ENCODE results near the gene SHE. TPM values are rescaled to one million over a fixed set of nuclear protein-coding genes. Genes with fewer than 3 reads are reported as not detected.
A peak's percentile ranks its signal among the peaks of the same experiment; 100 is the strongest.

The SHE gene
- total RNA-seq, 2 experiments from 2014 or later: 0.07 TPM; not detected in 1

GRCh38 chr1:154441241-154441888 is 60.8 kb downstream of the SHE start:
- H3K9me3 Mint-ChIP-seq: no peaks in the 10 kb centered on the region
- peak overlapping the region; percentile 11 for H3K4me3 Mint-ChIP-seq
- ChIA-PET POLR2A (interaction anchor here (1.2 to 1.5 kb wide), 2 partner anchors 21 to 22 kb away, joined by 3 to 5 read pairs; no protein-coding TSS in a partner anchor), CTCF (interaction anchor here (0.8 kb wide), 1 partner anchor 36 kb away, joined by 3 read pairs; no protein-coding TSS in a partner anchor)
- H3K27ac Mint-ChIP-seq: peak overlapping the region; percentile 61
- peaks cover 71% of the 10 kb centered on the region for H3K4me1 Mint-ChIP-seq (ENCODE audit: low read depth)
- no peaks in the 10 kb centered on the region for H3K27me3 Mint-ChIP-seq
- intact Hi-C loops (cut with micrococcal nuclease): no loop called here
- H3K36me3 Mint-ChIP-seq: peaks cover 42% of the 10 kb centered on the region
- no peak for DNase-seq

GRCh38 chr1:154440036-154440804 is 62.0 kb downstream of the SHE start:
- Mint-ChIP-seq H3K36me3 (peaks cover 43% of the 10 kb centered on the region), H3K4me3 (no peak overlapping the region), H3K27me3 (no peaks in the 10 kb centered on the region), H3K9me3 (no peaks in the 10 kb centered on the region), H3K4me1 (ENCODE audit: low read depth) (peaks cover 61% of the 10 kb centered on the region), H3K27ac (peak overlapping the region; percentile 81)
- intact Hi-C loops (cut with micrococcal nuclease): no loop called here
- ChIA-PET CTCF (interaction anchor here (0.6 to 2.7 kb wide), 8 partner anchors 21 to 115 kb away, joined by 3 to 16 read pairs (median 7); no protein-coding TSS in a partner anchor), POLR2A (interaction anchor here (1.0 to 1.7 kb wide), 9 partner anchors 10 to 114 kb away, joined by 3 to 15 read pairs (median 5); no protein-coding TSS in a partner anchor)
- DNase-seq: no peak

- intact Hi-C loops (cut with micrococcal nuclease): loop anchor here (10.0 kb wide), 1 partner anchor 472 kb away; the partner anchor contains the start of genes CREB3L4 and SLC39A1
- H3K27me3 Mint-ChIP-seq: no peaks in the 10 kb centered on the region
- H3K27ac Mint-ChIP-seq: no peak overlapping the region
- ChIA-PET CTCF (interaction anchor here (1.6 kb wide), 1 partner anchor 29 kb away, joined by 5 read pairs; no protein-coding TSS in a partner anchor), POLR2A (no interaction called here)
- no peak for DNase-seq
- H3K9me3 Mint-ChIP-seq: no peaks in the 10 kb centered on the region
- peaks cover 42% of the 10 kb centered on the region for H3K36me3 Mint-ChIP-seq
- H3K4me1 Mint-ChIP-seq (ENCODE audit: low read depth): peaks cover 53% of the 10 kb centered on the region
- H3K4me3 Mint-ChIP-seq: no peak overlapping the region
These were observed 65.8 kb downstream of the SHE start for GRCh38 chr1:154436433-154436832.

- POLR2A ChIA-PET: interaction anchor here (1.6 kb wide), 1 partner anchor 50 kb away, joined by 3 read pairs; no protein-coding TSS in a partner anchor
- H3K9me3 Mint-ChIP-seq: no peaks in the 10 kb centered on the region
- intact Hi-C loops (cut with micrococcal nuclease): loop anchor here (10.0 kb wide), 1 partner anchor 471 kb away; the partner anchor contains the start of genes CREB3L4 and SLC39A1
- peaks cover 52% of the 10 kb centered on the region for H3K4me1 Mint-ChIP-seq (ENCODE audit: low read depth)
- H3K36me3 Mint-ChIP-seq: peaks cover 39% of the 10 kb centered on the region
- no peak overlapping the region for H3K4me3 Mint-ChIP-seq
- no peak for DNase-seq
- H3K27ac Mint-ChIP-seq: no peak overlapping the region
- H3K27me3 Mint-ChIP-seq: no peaks in the 10 kb centered on the region
- CTCF ChIA-PET: interaction anchor here (1.0 to 1.6 kb wide), 3 partner anchors 8 to 44 kb away, joined by 4 to 5 read pairs (median 5); no protein-coding TSS in a partner anchor
These were observed 66.5 kb downstream of the SHE start for GRCh38 chr1:154435599-154436200.

GRCh38 chr1:154434346-154435085 is 67.7 kb downstream of the SHE start:
- POLR2A ChIA-PET: interaction anchor here (0.6 to 1.6 kb wide), 2 partner anchors 48 to 1277 kb away, joined by 3 read pairs; no protein-coding TSS in a partner anchor
- CTCF ChIA-PET: interaction anchor here (1.0 to 1.6 kb wide), 3 partner anchors 10 to 45 kb away, joined by 4 to 5 read pairs (median 5); no protein-coding TSS in a partner anchor
- H3K27me3 Mint-ChIP-seq: no peaks in the 10 kb centered on the region
- no peak for DNase-seq
- H3K4me3 Mint-ChIP-seq: no peak overlapping the region
- no peaks in the 10 kb centered on the region for H3K9me3 Mint-ChIP-seq
- peaks cover 51% of the 10 kb centered on the region for H3K4me1 Mint-ChIP-seq (ENCODE audit: low read depth)
- intact Hi-C loops (cut with micrococcal nuclease): loop anchor here (5.0 to 10.0 kb wide), 2 partner anchors 37 to 470 kb away; partner anchors contain the start of genes CREB3L4 and SLC39A1
- H3K27ac Mint-ChIP-seq: no peak overlapping the region
- H3K36me3 Mint-ChIP-seq: peaks cover 43% of the 10 kb centered on the region

- H3K27me3 Mint-ChIP-seq: no peaks in the 10 kb centered on the region
- ChIA-PET CTCF (interaction anchor here (1.6 kb wide), 2 partner anchors 98 to 107 kb away, joined by 3 to 4 read pairs; no protein-coding TSS in a partner anchor), POLR2A (interaction anchor here (4.0 kb wide), 1 partner anchor 25 kb away, joined by 25 read pairs; no protein-coding TSS in a partner anchor)
- peak; percentile 79 for DNase-seq
- H3K27ac Mint-ChIP-seq: peak overlapping the region; percentile 80
- intact Hi-C loops (cut with micrococcal nuclease): loop anchor here (5.0 to 10.0 kb wide), 2 partner anchors 36 to 468 kb away; partner anchors contain the start of genes CREB3L4 and SLC39A1
- H3K36me3 Mint-ChIP-seq: peaks cover 45% of the 10 kb centered on the region
- H3K9me3 Mint-ChIP-seq: no peaks in the 10 kb centered on the region
- H3K4me3 Mint-ChIP-seq: no peak overlapping the region
- H3K4me1 Mint-ChIP-seq (ENCODE audit: low read depth): peaks cover 52% of the 10 kb centered on the region
These were observed 68.9 kb downstream of the SHE start for GRCh38 chr1:154433161-154433764.

- Mint-ChIP-seq H3K4me1 (ENCODE audit: low read depth) (peaks cover 56% of the 10 kb centered on the region), H3K27me3 (no peaks in the 10 kb centered on the region), H3K9me3 (no peaks in the 10 kb centered on the region), H3K27ac (peak overlapping the region; percentile 85), H3K4me3 (no peak overlapping the region), H3K36me3 (peaks cover 40% of the 10 kb centered on the region)
- peak; percentile 86 for DNase-seq
- ChIA-PET CTCF (interaction anchor here (0.6 to 1.6 kb wide), 6 partner anchors 35 to 128 kb away, joined by 3 to 4 read pairs (median 3); no protein-coding TSS in a partner anchor), POLR2A (interaction anchor here (0.6 to 4.7 kb wide), 8 partner anchors 12 to 299 kb away, joined by 3 to 28 read pairs (median 4); partner anchors contain the start of gene IL6R)
- intact Hi-C loops (cut with micrococcal nuclease): loop anchor here (1.0 to 10.0 kb wide), 6 partner anchors 8 to 467 kb away; partner anchors contain the start of genes CREB3L4 and SLC39A1
These were observed 70.4 kb downstream of the SHE start for GRCh38 chr1:154431586-154432373.

GRCh38 chr1:154430903-154431302 is 71.3 kb downstream of the SHE start:
- Mint-ChIP-seq H3K27me3 (no peaks in the 10 kb centered on the region), H3K27ac (peak overlapping the region; percentile 80), H3K4me3 (no peak overlapping the region), H3K4me1 (ENCODE audit: low read depth) (peaks cover 62% of the 10 kb centered on the region), H3K36me3 (peaks cover 35% of the 10 kb centered on the region), H3K9me3 (no peaks in the 10 kb centered on the region)
- DNase-seq: no peak
- ChIA-PET CTCF (interaction anchor here (0.6 to 1.4 kb wide), 5 partner anchors 19 to 96 kb away, joined by 3 to 4 read pairs (median 3); no protein-coding TSS in a partner anchor), POLR2A (interaction anchor here (0.6 to 4.7 kb wide), 6 partner anchors 13 to 62 kb away, joined by 3 to 28 read pairs (median 4); no protein-coding TSS in a partner anchor)
- intact Hi-C loops (cut with micrococcal nuclease): loop anchor here (1.0 to 10.0 kb wide), 6 partner anchors 8 to 466 kb away; partner anchors contain the start of genes CREB3L4 and SLC39A1

GRCh38 chr1:154429841-154430611 is 72.2 kb downstream of the SHE start:
- intact Hi-C loops (cut with micrococcal nuclease): loop anchor here (2.0 to 10.0 kb wide), 3 partner anchors 33 to 465 kb away; partner anchors contain the start of genes CREB3L4 and SLC39A1
- peaks cover 69% of the 10 kb centered on the region for H3K4me1 Mint-ChIP-seq (ENCODE audit: low read depth)
- peaks cover 30% of the 10 kb centered on the region for H3K36me3 Mint-ChIP-seq
- H3K27ac Mint-ChIP-seq: peak overlapping the region; percentile 80
- H3K4me3 Mint-ChIP-seq: no peak overlapping the region
- ChIA-PET POLR2A (interaction anchor here (1.1 to 4.7 kb wide), 4 partner anchors 9 to 63 kb away, joined by 3 to 28 read pairs (median 15); no protein-coding TSS in a partner anchor), CTCF (interaction anchor here (0.9 to 1.4 kb wide), 6 partner anchors 19 to 95 kb away, joined by 3 to 5 read pairs (median 3); no protein-coding TSS in a partner anchor)
- no peak for DNase-seq
- no peaks in the 10 kb centered on the region for H3K9me3 Mint-ChIP-seq
- H3K27me3 Mint-ChIP-seq: no peaks in the 10 kb centered on the region

Measured in activated CD4-positive, alpha-beta memory T cell treated with anti-CD3 and anti-CD28 coated beads for 36 hours (primary cell).